ENCODE results near the gene FAM13A.

- TF ChIP-seq EZH2 (IDR thresholded peaks at IDR 0.05; ENCODE audit: borderline replicate concordance): no peak
- TF ChIP-seq, protein P1, sequence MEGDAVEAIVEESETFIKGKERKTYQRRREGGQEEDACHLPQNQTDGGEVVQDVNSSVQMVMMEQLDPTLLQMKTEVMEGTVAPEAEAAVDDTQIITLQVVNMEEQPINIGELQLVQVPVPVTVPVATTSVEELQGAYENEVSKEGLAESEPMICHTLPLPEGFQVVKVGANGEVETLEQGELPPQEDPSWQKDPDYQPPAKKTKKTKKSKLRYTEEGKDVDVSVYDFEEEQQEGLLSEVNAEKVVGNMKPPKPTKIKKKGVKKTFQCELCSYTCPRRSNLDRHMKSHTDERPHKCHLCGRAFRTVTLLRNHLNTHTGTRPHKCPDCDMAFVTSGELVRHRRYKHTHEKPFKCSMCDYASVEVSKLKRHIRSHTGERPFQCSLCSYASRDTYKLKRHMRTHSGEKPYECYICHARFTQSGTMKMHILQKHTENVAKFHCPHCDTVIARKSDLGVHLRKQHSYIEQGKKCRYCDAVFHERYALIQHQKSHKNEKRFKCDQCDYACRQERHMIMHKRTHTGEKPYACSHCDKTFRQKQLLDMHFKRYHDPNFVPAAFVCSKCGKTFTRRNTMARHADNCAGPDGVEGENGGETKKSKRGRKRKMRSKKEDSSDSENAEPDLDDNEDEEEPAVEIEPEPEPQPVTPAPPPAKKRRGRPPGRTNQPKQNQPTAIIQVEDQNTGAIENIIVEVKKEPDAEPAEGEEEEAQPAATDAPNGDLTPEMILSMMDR (IDR thresholded peaks at IDR 0.05; ENCODE audit: poor library complexity): no peak
- no peak for TF ChIP-seq EZH2phosphoT487 (IDR thresholded peaks at IDR 0.05; ENCODE audit: low read depth, severe bottlenecking, unreplicated experiment)
Observed at GRCh38 chr4:88802138-88802537, 254.8 kb downstream of the FAM13A start.

Data from hepatocyte (in vitro differentiated cells).